Neural cell (in vitro differentiated cells): ENCODE data around the gene CDK2AP2. TPM values are rescaled to one million over a fixed set of nuclear protein-coding genes. Genes with fewer than 3 reads are reported as not detected.

Source experiments
- H2AFZ ChIP-seq: fragments of 200-600, 300-800 bp; sonication (generic), shearing (Covaris generic); 2 replicates; pipeline ENCODE4 v1.6.0; 2014; ENCODE audit warnings: low read depth, mild to moderate bottlenecking, antibody characterized with exemption, low read length, moderate library complexity
- H3F3A ChIP-seq: fragments of 200-600 bp; shearing (Covaris generic); 2 replicates; pipeline ENCODE4 v1.6.1; 2016; ENCODE audit warnings: mild to moderate bottlenecking, moderate library complexity, mixed read lengths, antibody characterized with exemption, low read length; ENCODE audit not compliant: insufficient read depth, poor library complexity, severe bottlenecking
- H3K27ac ChIP-seq: fragments of 200-600, 300-800 bp; sonication (generic), shearing (Covaris generic); 2 replicates; pipeline ENCODE4 v1.5.1; 2014; ENCODE audit warnings: mild to moderate bottlenecking, low read length, moderate library complexity
- H3K27me3 ChIP-seq: fragments of 300-800, 200-600 bp; sonication (generic), shearing (Covaris generic); 2 replicates; pipeline ENCODE4 v1.6.0; 2014; ENCODE audit warnings: mild to moderate bottlenecking, low read depth, low read length, moderate library complexity; ENCODE audit not compliant: insufficient read depth
- H3K36me3 ChIP-seq: fragments of 300-800, 200-600 bp; sonication (generic), shearing (Covaris generic); 2 replicates; pipeline ENCODE4 v1.5.1; 2014; ENCODE audit warnings: mild to moderate bottlenecking, antibody characterized with exemption, low read length, moderate library complexity; ENCODE audit not compliant: insufficient read depth
- H3K4me2 ChIP-seq: fragments of 300-800, 200-600 bp; sonication (generic), shearing (Covaris generic); 2 replicates; pipeline ENCODE4 v1.6.0; 2014; ENCODE audit warnings: mild to moderate bottlenecking, low read length
- H3K4me3 ChIP-seq: fragments of 300-800, 200-600 bp; sonication (generic), shearing (Covaris generic); 2 replicates; pipeline ENCODE4 v1.5.1; 2014; ENCODE audit warnings: mild to moderate bottlenecking, low read length, moderate library complexity
- H3K79me2 ChIP-seq: fragments of 200-600 bp; shearing (Covaris generic); replicated peaks from 2 replicates; pipeline ENCODE4 v1.6.0; 2014; ENCODE audit warnings: mild to moderate bottlenecking, low read length, moderate library complexity; ENCODE audit not compliant: insufficient read depth
- H3K9ac ChIP-seq: fragments of 300-800, 200-600 bp; sonication (generic), shearing (Covaris generic); 2 replicates; pipeline ENCODE4 v1.6.1; 2016; ENCODE audit warnings: mild to moderate bottlenecking, low read length, mixed read lengths
- H3K9me2 ChIP-seq: fragments of 200-600 bp; shearing (Covaris generic); 2 replicates; pipeline ENCODE4 v1.6.1; 2016; ENCODE audit warnings: mild to moderate bottlenecking, low read length, mixed read lengths; ENCODE audit not compliant: insufficient read depth
- H3K9me3 ChIP-seq: fragments of 200-600, 300-800 bp; sonication (generic), shearing (Covaris generic); 2 replicates; pipeline ENCODE4 v1.6.1; 2016; ENCODE audit warnings: mild to moderate bottlenecking, mixed run types, low read length, moderate library complexity, mixed read lengths
- H4K20me1 ChIP-seq: fragments of 200-600 bp; shearing (Covaris generic); 2 replicates; pipeline ENCODE4 v1.6.1; 2016; ENCODE audit warnings: mild to moderate bottlenecking, mixed run types; ENCODE audit not compliant: insufficient read depth
- EP300 ChIP-seq: fragments of 450-650 bp; conservative IDR thresholded peaks from 2 replicates; pipeline ENCODE4 v1.6.1; 2014; ENCODE audit warnings: antibody characterized with exemption, mild to moderate bottlenecking, moderate library complexity; ENCODE audit not compliant: poor library complexity, severe bottlenecking
- EZH2 ChIP-seq: fragments of 200-600, 300-800 bp; shearing (Covaris generic), sonication (generic); IDR thresholded peaks from 2 replicates; pipeline ENCODE4 v1.6.1; 2014; ENCODE audit warnings: antibody characterized with exemption, low read length, borderline replicate concordance, mild to moderate bottlenecking; ENCODE audit not compliant: insufficient read depth, poor library complexity, severe bottlenecking
- MXI1 ChIP-seq: fragments of 450-650 bp; conservative IDR thresholded peaks from 2 replicates; pipeline ENCODE4 v1.6.1; 2014; ENCODE audit warnings: antibody characterized with exemption, mild to moderate bottlenecking; ENCODE audit not compliant: poor library complexity, severe bottlenecking
- POLR2AphosphoS5 ChIP-seq: IDR thresholded peaks from 2 replicates; pipeline ENCODE4 v1.6.1; 2012
- RAD21 ChIP-seq: fragments of 450-650 bp; conservative IDR thresholded peaks from 2 replicates; pipeline ENCODE4 v1.6.1; 2014; ENCODE audit warnings: antibody characterized with exemption, mild to moderate bottlenecking, moderate library complexity
- REST ChIP-seq: IDR thresholded peaks from 2 replicates; pipeline ENCODE4 v1.6.1; 2012; ENCODE audit warnings: borderline replicate concordance
- SMC3 ChIP-seq: fragments of 450-650 bp; conservative IDR thresholded peaks from 2 replicates; pipeline ENCODE4 v1.6.1; 2014; ENCODE audit warnings: antibody characterized with exemption, mild to moderate bottlenecking, moderate library complexity; ENCODE audit not compliant: poor library complexity
- TAF1 ChIP-seq: IDR thresholded peaks from 2 replicates; pipeline ENCODE4 v1.6.1; 2012; ENCODE audit warnings: low read depth
- polyA plus RNA-seq: library from polyadenylated mRNA; depleted of rRNA; stranded (reverse); fragments of >200 nt; gene quantifications from 2 replicates; pipeline ENCODE4 v1.2.3, GENCODE V29; 2014
- TF ChIP-seq, protein P1 (sequence below): fragments of 450-650 bp; IDR thresholded peaks from 2 replicates; pipeline ENCODE4 v1.5.1; 2014; ENCODE audit warnings: antibody characterized with exemption, mild to moderate bottlenecking, moderate library complexity; ENCODE audit not compliant: poor library complexity, severe bottlenecking

Gene CDK2AP2
- polyA plus RNA-seq, 1 donor from 2014 or later, result 18.1 TPM

DNA sequence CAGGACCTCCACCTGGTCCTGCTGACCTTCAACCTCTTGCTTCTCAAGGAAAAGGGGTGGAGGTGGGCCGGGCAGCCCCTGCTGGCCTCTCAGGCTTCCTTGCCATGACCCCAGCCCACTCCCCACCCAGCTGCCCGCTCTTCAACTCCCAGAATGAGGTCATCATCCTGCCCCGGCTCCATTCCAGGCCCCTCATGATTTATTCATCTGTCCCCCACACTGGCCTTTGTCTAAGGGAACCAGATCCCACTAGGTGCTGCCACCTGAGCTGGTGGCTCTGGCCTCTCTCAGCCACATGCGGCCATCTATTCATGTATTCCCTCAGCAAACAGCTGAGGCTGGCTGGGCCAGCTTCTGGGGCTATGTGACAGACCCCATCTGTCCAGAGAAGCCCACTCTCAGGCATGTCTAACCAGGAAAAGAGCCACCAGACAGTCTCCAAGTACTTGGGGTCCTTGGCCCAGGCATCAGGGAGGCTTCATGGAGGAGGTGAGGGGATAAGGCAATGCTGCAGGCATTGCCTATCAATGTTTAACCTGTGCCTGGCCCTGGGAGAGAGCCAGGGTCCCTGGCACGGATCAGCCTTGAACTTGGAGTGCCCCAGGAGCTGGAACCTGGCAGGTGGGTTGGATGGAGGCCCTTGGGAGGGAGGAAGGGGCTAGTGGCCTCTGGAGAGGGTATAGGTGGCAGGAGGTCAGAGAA, 17.5 kb upstream of the CDK2AP2 start:
- Histone ChIP-seq H4K20me1 (no peaks in the 10 kb centered on the region), H3K36me3 (no peaks in the 10 kb centered on the region), H3F3A (no peaks in the 10 kb centered on the region), H3K4me2 (no peak overlapping the region), H3K27me3 (no peaks in the 10 kb centered on the region), H3K9me2 (no peaks in the 10 kb centered on the region), H3K79me2 (no peaks in the 10 kb centered on the region), H3K27ac (no peak overlapping the region), H3K9ac (no peak overlapping the region), H2AFZ (no peak overlapping the region), H3K9me3 (no peaks in the 10 kb centered on the region), H3K4me3 (no peak overlapping the region)
- TF ChIP-seq EZH2 (no peak), SMC3 (no peak), MXI1 (no peak), RAD21 (no peak), REST (no peak), EP300 (no peak), POLR2AphosphoS5 (no peak), TAF1 (no peak)
- TF ChIP-seq, protein P1, sequence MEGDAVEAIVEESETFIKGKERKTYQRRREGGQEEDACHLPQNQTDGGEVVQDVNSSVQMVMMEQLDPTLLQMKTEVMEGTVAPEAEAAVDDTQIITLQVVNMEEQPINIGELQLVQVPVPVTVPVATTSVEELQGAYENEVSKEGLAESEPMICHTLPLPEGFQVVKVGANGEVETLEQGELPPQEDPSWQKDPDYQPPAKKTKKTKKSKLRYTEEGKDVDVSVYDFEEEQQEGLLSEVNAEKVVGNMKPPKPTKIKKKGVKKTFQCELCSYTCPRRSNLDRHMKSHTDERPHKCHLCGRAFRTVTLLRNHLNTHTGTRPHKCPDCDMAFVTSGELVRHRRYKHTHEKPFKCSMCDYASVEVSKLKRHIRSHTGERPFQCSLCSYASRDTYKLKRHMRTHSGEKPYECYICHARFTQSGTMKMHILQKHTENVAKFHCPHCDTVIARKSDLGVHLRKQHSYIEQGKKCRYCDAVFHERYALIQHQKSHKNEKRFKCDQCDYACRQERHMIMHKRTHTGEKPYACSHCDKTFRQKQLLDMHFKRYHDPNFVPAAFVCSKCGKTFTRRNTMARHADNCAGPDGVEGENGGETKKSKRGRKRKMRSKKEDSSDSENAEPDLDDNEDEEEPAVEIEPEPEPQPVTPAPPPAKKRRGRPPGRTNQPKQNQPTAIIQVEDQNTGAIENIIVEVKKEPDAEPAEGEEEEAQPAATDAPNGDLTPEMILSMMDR, result no peak

GRCh38 chr11:67524480-67524808, 16.5 kb upstream of the CDK2AP2 start:
- TF ChIP-seq EP300, result no peak
- no peak for TF ChIP-seq RAD21
- TF ChIP-seq TAF1, result no peak
- no peak for TF ChIP-seq POLR2AphosphoS5
- no peak for TF ChIP-seq EZH2
- TF ChIP-seq SMC3, result no peak
- no peak for TF ChIP-seq REST
- TF ChIP-seq, protein P1, result no peak
- TF ChIP-seq MXI1, result no peak
- Histone ChIP-seq H2AFZ (no peak overlapping the region), H3K4me2 (no peak overlapping the region), H3K4me3 (no peak overlapping the region), H4K20me1 (no peaks in the 10 kb centered on the region), H3K9me3 (no peaks in the 10 kb centered on the region), H3K36me3 (no peaks in the 10 kb centered on the region), H3K79me2 (no peaks in the 10 kb centered on the region), H3F3A (no peaks in the 10 kb centered on the region), H3K9me2 (no peaks in the 10 kb centered on the region), H3K9ac (no peak overlapping the region), H3K27me3 (no peaks in the 10 kb centered on the region), H3K27ac (no peak overlapping the region)
